GM23338 (cell line): ENCODE measurements around the gene VNN1. TPM values are rescaled to one million over a fixed set of nuclear protein-coding genes. Genes with fewer than 3 reads are reported as not detected.

Source experiments
- ATAC-seq: fragments of 200-7000 bp; cut with Tn5 transposase; 3 replicates; pipeline ENCODE4 v1.9.1; 2020
- DNase-seq: peaks from one replicate; pipeline ENCODE4 v3.0.0-alpha.2; 2015; ENCODE audit warnings: low spot score
- H2AFZ ChIP-seq: fragments of 200-600 bp; sonication (generic); 2 replicates; pipeline ENCODE4 v1.8.0; 2016; ENCODE audit warnings: antibody characterized with exemption, mild to moderate bottlenecking, moderate library complexity
- H3F3A ChIP-seq: fragments of 200-600 bp; sonication (generic); replicated peaks from 2 replicates; pipeline ENCODE4 v1.8.0; 2017; ENCODE audit warnings: antibody characterized with exemption, mixed run types, low read depth
- H3K27ac ChIP-seq: fragments of 200-600 bp; sonication (generic); 2 replicates; pipeline ENCODE4 v1.6.1; 2016; ENCODE audit warnings: low read depth
- H3K27me3 ChIP-seq: fragments of 200-600 bp; sonication (generic); 2 replicates; pipeline ENCODE4 v1.8.0; 2016; ENCODE audit warnings: mild to moderate bottlenecking, mixed run types, moderate library complexity; ENCODE audit not compliant: insufficient read depth
- H3K36me3 ChIP-seq: fragments of 200-600 bp; sonication (generic); 2 replicates; pipeline ENCODE4 v1.8.0; 2016; ENCODE audit warnings: mild to moderate bottlenecking; ENCODE audit not compliant: insufficient read depth
- H3K4me1 ChIP-seq: fragments of 200-600 bp; sonication (generic); 2 replicates; pipeline ENCODE4 v1.8.0; 2016; ENCODE audit warnings: mild to moderate bottlenecking, moderate library complexity; ENCODE audit not compliant: insufficient read depth
- H3K4me2 ChIP-seq: fragments of 200-600 bp; sonication (generic); 2 replicates; pipeline ENCODE4 v1.7.1; 2017; ENCODE audit warnings: mixed run types
- H3K4me3 ChIP-seq: fragments of 200-600 bp; sonication (generic); 2 replicates; pipeline ENCODE4 v1.6.1; 2016; ENCODE audit warnings: mixed run types
- H3K79me2 ChIP-seq: fragments of 200-600 bp; sonication (generic); replicated peaks from 2 replicates; pipeline ENCODE4 v1.8.0; 2017; ENCODE audit warnings: mild to moderate bottlenecking; ENCODE audit not compliant: insufficient read depth
- H3K9me2 ChIP-seq: fragments of 200-600 bp; sonication (generic); 2 replicates; pipeline ENCODE4 v1.8.0; 2017; ENCODE audit not compliant: insufficient read depth
- H4K20me1 ChIP-seq: fragments of 200-600 bp; sonication (generic); replicated peaks from 2 replicates; pipeline ENCODE4 v1.8.0; 2017; ENCODE audit warnings: mild to moderate bottlenecking; ENCODE audit not compliant: insufficient read depth
- H3K27ac Mint-ChIP-seq: 2 replicates; pipeline ENCODE4 v1.8.0; 2020; ENCODE audit warnings: inconsistent platforms, mild to moderate bottlenecking, moderate library complexity, mixed read lengths
- H3K27me3 Mint-ChIP-seq: 3 replicates; pipeline ENCODE4 v1.8.0; 2022; ENCODE audit warnings: low read depth, mild to moderate bottlenecking, moderate library complexity, mixed read lengths, inconsistent platforms; ENCODE audit not compliant: insufficient read depth, poor library complexity
- H3K36me3 Mint-ChIP-seq: 3 replicates; pipeline ENCODE4 v1.8.0; 2021; ENCODE audit warnings: low read depth, mild to moderate bottlenecking, inconsistent platforms, moderate library complexity, mixed read lengths
- H3K4me1 Mint-ChIP-seq: 3 replicates; pipeline ENCODE4 v1.8.0; 2020; ENCODE audit warnings: mild to moderate bottlenecking, inconsistent platforms, mixed read lengths
- H3K4me3 Mint-ChIP-seq: 3 replicates; pipeline ENCODE4 v1.8.0; 2021; ENCODE audit warnings: moderate library complexity, mild to moderate bottlenecking, inconsistent platforms, mixed read lengths
- H3K9me3 Mint-ChIP-seq: 3 replicates; pipeline ENCODE4 v1.8.0; 2020; ENCODE audit warnings: moderate library complexity, mild to moderate bottlenecking, inconsistent platforms, mixed read lengths
- CREB1 ChIP-seq: fragments of 250-450 bp; sonication (Bioruptor Pico); IDR thresholded peaks from 2 replicates; pipeline ENCODE4 v1.5.0; 2020; ENCODE audit warnings: low read depth, mild to moderate bottlenecking, moderate library complexity
- ETS1 ChIP-seq: IDR thresholded peaks from 2 replicates; pipeline ENCODE4 v1.6.1; 2016; ENCODE audit warnings: antibody characterized with exemption
- EZH2 ChIP-seq: fragments of 200-600 bp; sonication (generic); IDR thresholded peaks from one replicate; pipeline ENCODE4 v1.8.0; 2017; ENCODE audit warnings: antibody characterized with exemption, mild to moderate bottlenecking, low read depth; ENCODE audit not compliant: unreplicated experiment
- EZH2phosphoT487 ChIP-seq: fragments of 200-600 bp; sonication (generic); IDR thresholded peaks from one replicate; pipeline ENCODE4 v1.8.1; 2018; ENCODE audit warnings: antibody characterized with exemption; ENCODE audit not compliant: unreplicated experiment
- JUNB ChIP-seq: IDR thresholded peaks from one replicate; pipeline ENCODE4 v1.6.1; 2016; ENCODE audit warnings: antibody characterized with exemption; ENCODE audit not compliant: unreplicated experiment
- NANOG ChIP-seq: IDR thresholded peaks from 2 replicates; pipeline ENCODE4 v1.6.1; 2016; ENCODE audit warnings: antibody characterized with exemption, borderline replicate concordance
- POLR2AphosphoS5 ChIP-seq: IDR thresholded peaks from 2 replicates; pipeline ENCODE4 v1.6.1; 2016; ENCODE audit warnings: antibody characterized with exemption, low read depth
- REST ChIP-seq: IDR thresholded peaks from one replicate; pipeline ENCODE4 v1.6.1; 2018; ENCODE audit warnings: antibody characterized with exemption; ENCODE audit not compliant: unreplicated experiment
- STAT1 ChIP-seq: IDR thresholded peaks from one replicate; pipeline ENCODE4 v1.6.1; 2016; ENCODE audit warnings: antibody characterized with exemption; ENCODE audit not compliant: unreplicated experiment
- ZNF114 ChIP-seq: fragments of 250-450 bp; sonication (Bioruptor Pico); IDR thresholded peaks from 2 replicates; pipeline ENCODE4 v1.5.0; 2020; ENCODE audit warnings: mild to moderate bottlenecking, moderate library complexity
- ZNF331 ChIP-seq: fragments of 250-450 bp; sonication (Bioruptor Pico); IDR thresholded peaks from 2 replicates; pipeline ENCODE4 v1.5.0; 2020; ENCODE audit warnings: low read depth, mild to moderate bottlenecking, moderate library complexity
- polyA plus RNA-seq: library from polyadenylated mRNA; unstranded; fragments of >200 nt; fragmentation: Nextera tagmentation; extraction: Ambion mirVana; gene quantifications from 2 replicates; pipeline ENCODE4 v1.2.1, GENCODE V29; 2016
- total RNA-seq: library from RNA; depleted of rRNA; stranded (reverse); fragments of >200 nt; shearing (Covaris generic); gene quantifications from 2 replicates; pipeline ENCODE4 v1.2.3, GENCODE V29; 2014
- TF ChIP-seq, protein P1 (sequence below): fragments of 250-450 bp; sonication (Bioruptor Pico); IDR thresholded peaks from 2 replicates; pipeline ENCODE4 v1.5.0; 2020; ENCODE audit warnings: mild to moderate bottlenecking, moderate library complexity
- TF ChIP-seq, protein P2 (sequence below), 2 experiments: fragments of 200-600 bp in 1 of 2; sonication (generic) in 1 of 2; conservative IDR thresholded peaks; 2 replicates each; pipeline versions ENCODE4 v1.5.1 to v1.6.1; 2016 to 2017; ENCODE audit warnings: antibody characterized with exemption in 2 of 2, low read depth in 2 of 2, mild to moderate bottlenecking in 2 of 2, moderate library complexity in 1 of 2

VNN1 gene
- total and polyA plus RNA-seq, 2 experiments from 2014 or later = not detected

DNA sequence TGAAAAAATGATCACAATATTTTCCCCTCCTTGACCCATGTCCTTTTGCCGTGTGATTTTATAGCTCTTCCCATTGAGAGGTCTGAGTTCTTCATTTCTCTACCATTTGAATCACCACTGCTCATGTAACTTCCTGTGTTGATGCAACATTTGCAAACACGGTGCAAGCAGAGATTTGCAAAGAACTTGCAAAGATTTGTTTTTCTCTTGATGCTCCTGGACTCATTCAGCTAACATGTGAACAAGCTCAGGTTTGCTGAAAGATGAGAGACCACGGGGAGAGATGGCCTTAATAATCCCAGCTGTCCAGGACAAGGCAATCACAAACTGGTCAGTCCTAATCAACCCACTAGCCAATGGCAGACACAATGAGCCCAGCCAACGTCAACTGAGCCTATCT, 35.3 kb upstream of the VNN1 start:
- H3K4me1 ChIP-seq = no peaks in the 10 kb centered on the region
- ATAC-seq (no peak), DNase-seq (no peak)
- H3K4me2 ChIP-seq = no peak overlapping the region
- Mint-ChIP-seq H3K36me3 (no peaks in the 10 kb centered on the region), H3K4me1 (no peaks in the 10 kb centered on the region), H3K9me3 (no peaks in the 10 kb centered on the region), H3K27ac (peak overlapping the region; percentile 18; the same call in 1 of the 2 replicates), H3K4me3 (no peak overlapping the region), H3K27me3 (no peaks in the 10 kb centered on the region)
- H3K4me3 ChIP-seq = no peak overlapping the region
- no peak overlapping the region; the same call in 1 of the 2 replicates for H2AFZ ChIP-seq
- no peaks in the 10 kb centered on the region for H3K27me3 ChIP-seq
- H3K36me3 ChIP-seq = no peaks in the 10 kb centered on the region
- no peaks in the 10 kb centered on the region for H3F3A ChIP-seq
- TF ChIP-seq REST (no peak), CREB1 (no peak), EZH2phosphoT487 (no peak), ZNF331 (CRISPR knock-in tag) (no peak), STAT1 (no peak), JUNB (no peak), ETS1 (no peak), ZNF114 (CRISPR knock-in tag) (no peak), POLR2AphosphoS5 (no peak), EZH2 (no peak), NANOG (no peak)
- TF ChIP-seq, protein P1, sequence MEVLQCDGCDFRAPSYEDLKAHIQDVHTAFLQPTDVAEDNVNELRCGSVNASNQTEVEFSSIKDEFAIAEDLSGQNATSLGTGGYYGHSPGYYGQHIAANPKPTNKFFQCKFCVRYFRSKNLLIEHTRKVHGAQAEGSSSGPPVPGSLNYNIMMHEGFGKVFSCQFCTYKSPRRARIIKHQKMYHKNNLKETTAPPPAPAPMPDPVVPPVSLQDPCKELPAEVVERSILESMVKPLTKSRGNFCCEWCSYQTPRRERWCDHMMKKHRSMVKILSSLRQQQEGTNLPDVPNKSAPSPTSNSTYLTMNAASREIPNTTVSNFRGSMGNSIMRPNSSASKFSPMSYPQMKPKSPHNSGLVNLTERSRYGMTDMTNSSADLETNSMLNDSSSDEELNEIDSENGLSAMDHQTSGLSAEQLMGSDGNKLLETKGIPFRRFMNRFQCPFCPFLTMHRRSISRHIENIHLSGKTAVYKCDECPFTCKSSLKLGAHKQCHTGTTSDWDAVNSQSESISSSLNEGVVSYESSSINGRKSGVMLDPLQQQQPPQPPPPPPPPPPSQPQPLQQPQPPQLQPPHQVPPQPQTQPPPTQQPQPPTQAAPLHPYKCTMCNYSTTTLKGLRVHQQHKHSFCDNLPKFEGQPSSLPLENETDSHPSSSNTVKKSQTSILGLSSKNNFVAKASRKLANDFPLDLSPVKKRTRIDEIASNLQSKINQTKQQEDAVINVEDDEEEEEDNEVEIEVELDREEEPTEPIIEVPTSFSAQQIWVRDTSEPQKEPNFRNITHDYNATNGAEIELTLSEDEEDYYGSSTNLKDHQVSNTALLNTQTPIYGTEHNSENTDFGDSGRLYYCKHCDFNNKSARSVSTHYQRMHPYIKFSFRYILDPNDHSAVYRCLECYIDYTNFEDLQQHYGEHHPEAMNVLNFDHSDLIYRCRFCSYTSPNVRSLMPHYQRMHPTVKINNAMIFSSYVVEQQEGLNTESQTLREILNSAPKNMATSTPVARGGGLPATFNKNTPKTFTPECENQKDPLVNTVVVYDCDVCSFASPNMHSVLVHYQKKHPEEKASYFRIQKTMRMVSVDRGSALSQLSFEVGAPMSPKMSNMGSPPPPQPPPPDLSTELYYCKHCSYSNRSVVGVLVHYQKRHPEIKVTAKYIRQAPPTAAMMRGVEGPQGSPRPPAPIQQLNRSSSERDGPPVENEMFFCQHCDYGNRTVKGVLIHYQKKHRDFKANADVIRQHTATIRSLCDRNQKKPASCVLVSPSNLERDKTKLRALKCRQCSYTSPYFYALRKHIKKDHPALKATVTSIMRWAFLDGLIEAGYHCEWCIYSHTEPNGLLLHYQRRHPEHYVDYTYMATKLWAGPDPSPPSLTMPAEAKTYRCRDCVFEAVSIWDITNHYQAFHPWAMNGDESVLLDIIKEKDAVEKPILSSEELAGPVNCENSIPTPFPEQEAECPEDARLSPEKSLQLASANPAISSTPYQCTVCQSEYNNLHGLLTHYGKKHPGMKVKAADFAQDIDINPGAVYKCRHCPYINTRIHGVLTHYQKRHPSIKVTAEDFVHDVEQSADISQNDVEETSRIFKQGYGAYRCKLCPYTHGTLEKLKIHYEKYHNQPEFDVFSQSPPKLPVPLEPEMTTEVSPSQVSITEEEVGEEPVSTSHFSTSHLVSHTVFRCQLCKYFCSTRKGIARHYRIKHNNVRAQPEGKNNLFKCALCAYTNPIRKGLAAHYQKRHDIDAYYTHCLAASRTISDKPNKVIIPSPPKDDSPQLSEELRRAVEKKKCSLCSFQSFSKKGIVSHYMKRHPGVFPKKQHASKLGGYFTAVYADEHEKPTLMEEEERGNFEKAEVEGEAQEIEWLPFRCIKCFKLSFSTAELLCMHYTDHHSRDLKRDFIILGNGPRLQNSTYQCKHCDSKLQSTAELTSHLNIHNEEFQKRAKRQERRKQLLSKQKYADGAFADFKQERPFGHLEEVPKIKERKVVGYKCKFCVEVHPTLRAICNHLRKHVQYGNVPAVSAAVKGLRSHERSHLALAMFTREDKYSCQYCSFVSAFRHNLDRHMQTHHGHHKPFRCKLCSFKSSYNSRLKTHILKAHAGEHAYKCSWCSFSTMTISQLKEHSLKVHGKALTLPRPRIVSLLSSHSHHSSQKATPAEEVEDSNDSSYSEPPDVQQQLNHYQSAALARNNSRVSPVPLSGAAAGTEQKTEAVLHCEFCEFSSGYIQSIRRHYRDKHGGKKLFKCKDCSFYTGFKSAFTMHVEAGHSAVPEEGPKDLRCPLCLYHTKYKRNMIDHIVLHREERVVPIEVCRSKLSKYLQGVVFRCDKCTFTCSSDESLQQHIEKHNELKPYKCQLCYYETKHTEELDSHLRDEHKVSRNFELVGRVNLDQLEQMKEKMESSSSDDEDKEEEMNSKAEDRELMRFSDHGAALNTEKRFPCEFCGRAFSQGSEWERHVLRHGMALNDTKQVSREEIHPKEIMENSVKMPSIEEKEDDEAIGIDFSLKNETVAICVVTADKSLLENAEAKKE (CRISPR knock-in tag) = no peak
- TF ChIP-seq, protein P2, sequence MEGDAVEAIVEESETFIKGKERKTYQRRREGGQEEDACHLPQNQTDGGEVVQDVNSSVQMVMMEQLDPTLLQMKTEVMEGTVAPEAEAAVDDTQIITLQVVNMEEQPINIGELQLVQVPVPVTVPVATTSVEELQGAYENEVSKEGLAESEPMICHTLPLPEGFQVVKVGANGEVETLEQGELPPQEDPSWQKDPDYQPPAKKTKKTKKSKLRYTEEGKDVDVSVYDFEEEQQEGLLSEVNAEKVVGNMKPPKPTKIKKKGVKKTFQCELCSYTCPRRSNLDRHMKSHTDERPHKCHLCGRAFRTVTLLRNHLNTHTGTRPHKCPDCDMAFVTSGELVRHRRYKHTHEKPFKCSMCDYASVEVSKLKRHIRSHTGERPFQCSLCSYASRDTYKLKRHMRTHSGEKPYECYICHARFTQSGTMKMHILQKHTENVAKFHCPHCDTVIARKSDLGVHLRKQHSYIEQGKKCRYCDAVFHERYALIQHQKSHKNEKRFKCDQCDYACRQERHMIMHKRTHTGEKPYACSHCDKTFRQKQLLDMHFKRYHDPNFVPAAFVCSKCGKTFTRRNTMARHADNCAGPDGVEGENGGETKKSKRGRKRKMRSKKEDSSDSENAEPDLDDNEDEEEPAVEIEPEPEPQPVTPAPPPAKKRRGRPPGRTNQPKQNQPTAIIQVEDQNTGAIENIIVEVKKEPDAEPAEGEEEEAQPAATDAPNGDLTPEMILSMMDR (conservative IDR thresholded peaks at IDR 0.05; ENCODE audit: low read depth in 2 of 2) = no peak
- no peaks in the 10 kb centered on the region for H4K20me1 ChIP-seq
- H3K79me2 ChIP-seq = no peaks in the 10 kb centered on the region
- H3K27ac ChIP-seq = no peak overlapping the region
- no peaks in the 10 kb centered on the region; the same call in 1 of the 2 replicates for H3K9me2 ChIP-seq
